Common myeloid progenitor, CD34-positive (primary cell): ENCODE measurements around the gene ADCY5.

Source experiments
- CTCF ChIA-PET: fragments of 350-600 bp; sonication (Branson Sonifier 250); formaldehyde crosslinking; loops from one replicate; lab custom pipeline; 2021; ENCODE audit warnings: antibody characterized with exemption; lab: Charles Lee
- POLR2A ChIA-PET: fragments of 350-600 bp; sonication (Branson Sonifier 250); formaldehyde crosslinking; loops from one replicate; lab custom pipeline; 2021; ENCODE audit warnings: antibody characterized with exemption; lab: Charles Lee
- DNase-seq, 3 donors: peaks; one replicate each; pipeline versions ENCODE4 v3.0.0 to v3.0.0-alpha.2; 2013
- H3K27ac ChIP-seq, 2 experiments: 1 replicate in 1 of 2; 2 replicates in 1 of 2; pipeline ENCODE4 v1.7.0; 2013; ENCODE audit warnings: inconsistent platforms in 2 of 2, low read length in 2 of 2, mild to moderate bottlenecking in 2 of 2, low read depth in 1 of 2, moderate library complexity in 1 of 2; ENCODE audit not compliant: severe bottlenecking in 2 of 2, insufficient read depth in 1 of 2, poor library complexity in 1 of 2
- H3K27me3 ChIP-seq, 5 experiments: replicated peaks in 2 of 5; 1 replicate in 3 of 5; 2 replicates in 2 of 5; pipeline versions ENCODE4 v1.6.1 to v1.7.0; 2013; ENCODE audit warnings: low read length in 4 of 5, mild to moderate bottlenecking in 2 of 5, moderate library complexity in 2 of 5, inconsistent platforms in 1 of 5; ENCODE audit not compliant: insufficient read depth in 5 of 5, control insufficient read depth in 4 of 5
- H3K36me3 ChIP-seq, 4 experiments: 1 replicate in 2 of 4; 2 replicates in 2 of 4; pipeline versions ENCODE4 v1.6.1 to v1.7.0; 2013; ENCODE audit warnings: low read length in 3 of 4, control low read depth in 1 of 4, mild to moderate bottlenecking in 1 of 4; ENCODE audit not compliant: control insufficient read depth in 4 of 4, insufficient read depth in 4 of 4
- H3K4me1 ChIP-seq, 4 experiments: 1 replicate in 3 of 4; 2 replicates in 1 of 4; pipeline versions ENCODE4 v1.6.1 to v1.7.1; 2013; ENCODE audit warnings: low read length in 3 of 4, mild to moderate bottlenecking in 3 of 4, control low read depth in 1 of 4, inconsistent platforms in 1 of 4, moderate library complexity in 1 of 4; ENCODE audit not compliant: control insufficient read depth in 4 of 4, insufficient read depth in 4 of 4; ENCODE audit errors: control extremely low read depth in 1 of 4
- H3K4me3 ChIP-seq, 7 experiments: 1 replicate in 4 of 7; 2 replicates in 3 of 7; pipeline versions ENCODE4 v1.5.1 to v1.7.0; 2013; ENCODE audit warnings: mild to moderate bottlenecking in 7 of 7, low read length in 6 of 7, moderate library complexity in 6 of 7, inconsistent platforms in 2 of 7, low read depth in 2 of 7, control low read depth in 1 of 7; ENCODE audit not compliant: insufficient read depth in 4 of 7, control insufficient read depth in 1 of 7; ENCODE audit errors: extremely low read depth in 1 of 7
- H3K9me3 ChIP-seq, 5 experiments: 1 replicate in 4 of 5; 2 replicates in 1 of 5; pipeline versions ENCODE4 v1.6.1 to v1.7.1; 2013; ENCODE audit warnings: low read length in 4 of 5, mild to moderate bottlenecking in 2 of 5, inconsistent platforms in 1 of 5, low read depth in 1 of 5, moderate library complexity in 1 of 5; ENCODE audit not compliant: control insufficient read depth in 4 of 5, insufficient read depth in 2 of 5; ENCODE audit errors: control extremely low read depth in 1 of 5
- WGBS: methylation state at CpG from one replicate; pipeline ENCODE4 v1.1.5; 2013; ENCODE audit not compliant: insufficient coverage; 5-methylcytosine and 5-hydroxymethylcytosine counted together

ADCY5 gene

GRCh38 chr3:123449102-123449996 lies 459 bp upstream of the ADCY5 start:
- POLR2A ChIA-PET: no interaction called here

GRCh38 chr3:123447749-123448517 lies 957 bp downstream of the ADCY5 start:
- ChIA-PET CTCF (interaction anchor here (1.0 to 3.4 kb wide), 7 partner anchors 11 to 112 kb away, joined by 3 to 16 read pairs (median 4); no protein-coding TSS in a partner anchor), POLR2A (no interaction called here)
- no peaks in the 10 kb centered on the region for H3K36me3 ChIP-seq
- H3K4me1 ChIP-seq: peaks cover 0 to 21% (median 17%) of the 10 kb centered on the region in 4 experiments
- peak; percentile 48 to 79 (median 77) for DNase-seq
- H3K27me3 ChIP-seq: peaks cover 18 to 84% (median 37%) of the 10 kb centered on the region in 5 experiments
- H3K9me3 ChIP-seq: no peaks in the 10 kb centered on the region
- H3K4me3 ChIP-seq: peak overlapping the region in 6 of 7 experiments; percentile 15 to 69 (median 61)
- 20% methylated on average over 80 of the region's 110 CpGs for WGBS
- H3K27ac ChIP-seq: no peak overlapping the region

More at GRCh38 chr3:123449102-123449996, 459 bp upstream of the ADCY5 start:
- CTCF ChIA-PET: interaction anchor here (1.0 to 3.4 kb wide), 4 partner anchors 28 to 49 kb away, joined by 3 to 16 read pairs (median 7); no protein-coding TSS in a partner anchor
- H3K4me1 ChIP-seq: peaks cover 0 to 21% (median 17%) of the 10 kb centered on the region in 4 experiments
- no peaks in the 10 kb centered on the region for H3K36me3 ChIP-seq
- H3K4me3 ChIP-seq: peak overlapping the region; percentile 37 to 74 (median 61)
- H3K27me3 ChIP-seq: peaks cover 18 to 79% (median 33%) of the 10 kb centered on the region in 5 experiments
- DNase-seq: peak in 2 of 3 donors; percentile 26 to 36
- no peaks in the 10 kb centered on the region for H3K9me3 ChIP-seq
- WGBS: 0% methylated on average over 99 of the region's 114 CpGs
- H3K27ac ChIP-seq: no peak overlapping the region

- DNase-seq: no peak
- Histone ChIP-seq H3K27ac (no peak overlapping the region), H3K36me3 (no peaks in the 10 kb centered on the region), H3K4me1 (peaks cover 0 to 21% (median 17%) of the 10 kb centered on the region in 4 experiments), H3K27me3 (peaks cover 18 to 85% (median 38%) of the 10 kb centered on the region in 5 experiments), H3K9me3 (no peaks in the 10 kb centered on the region), H3K4me3 (no peak overlapping the region)
- POLR2A ChIA-PET: no interaction called here
- CTCF ChIA-PET: interaction anchor here (1.0 to 3.4 kb wide), 5 partner anchors 13 to 113 kb away, joined by 3 to 16 read pairs (median 4); no protein-coding TSS in a partner anchor
- 95% methylated on average over 27 of the region's 27 CpGs for WGBS
Measured at GRCh38 chr3:123447416-123447748, 1.5 kb downstream of the ADCY5 start.

- no peak for DNase-seq
- ChIA-PET POLR2A (no interaction called here), CTCF (interaction anchor here (1.0 to 3.4 kb wide), 5 partner anchors 11 to 43 kb away, joined by 3 to 16 read pairs (median 5); no protein-coding TSS in a partner anchor)
- no peaks in the 10 kb centered on the region for H3K36me3 ChIP-seq
- H3K4me3 ChIP-seq: no peak overlapping the region
- peaks cover 0 to 21% (median 17%) of the 10 kb centered on the region in 4 experiments for H3K4me1 ChIP-seq
- peaks cover 18 to 84% (median 38%) of the 10 kb centered on the region in 5 experiments for H3K27me3 ChIP-seq
- H3K9me3 ChIP-seq: no peaks in the 10 kb centered on the region
- WGBS: 95% methylated on average over 4 of the region's 6 CpGs
- H3K27ac ChIP-seq: no peak overlapping the region
Measured at GRCh38 chr3:123446610-123447109, 2.2 kb downstream of the ADCY5 start.

GRCh38 chr3:123446210-123446609 lies 2.7 kb downstream of the ADCY5 start:
- no peaks in the 10 kb centered on the region for H3K9me3 ChIP-seq
- DNase-seq: no peak
- WGBS: 88% methylated on average over 1 of the region's 2 CpGs
- no peak overlapping the region for H3K27ac ChIP-seq
- POLR2A ChIA-PET: no interaction called here
- no peaks in the 10 kb centered on the region for H3K36me3 ChIP-seq
- no peak overlapping the region for H3K4me3 ChIP-seq
- H3K27me3 ChIP-seq: peaks cover 16 to 80% (median 37%) of the 10 kb centered on the region in 5 experiments
- CTCF ChIA-PET: interaction anchor here (1.2 to 3.4 kb wide), 2 partner anchors 11 to 44 kb away, joined by 5 to 16 read pairs; no protein-coding TSS in a partner anchor
- H3K4me1 ChIP-seq: peaks cover 0 to 21% (median 17%) of the 10 kb centered on the region in 4 experiments

GRCh38 chr3:123445702-123446101 lies 3.2 kb downstream of the ADCY5 start:
- H3K4me1 ChIP-seq: peaks cover 0 to 21% (median 17%) of the 10 kb centered on the region in 4 experiments
- no peaks in the 10 kb centered on the region for H3K36me3 ChIP-seq
- H3K4me3 ChIP-seq: no peak overlapping the region
- peaks cover 11 to 75% (median 33%) of the 10 kb centered on the region in 5 experiments for H3K27me3 ChIP-seq
- CTCF ChIA-PET: interaction anchor here (1.0 to 3.4 kb wide), 3 partner anchors 10 to 44 kb away, joined by 3 to 16 read pairs (median 5); no protein-coding TSS in a partner anchor
- WGBS: 100% methylated on average over 1 of the region's 2 CpGs
- no peak for DNase-seq
- H3K27ac ChIP-seq: no peak overlapping the region
- no peaks in the 10 kb centered on the region for H3K9me3 ChIP-seq
- POLR2A ChIA-PET: no interaction called here
